ENCODE data around the gene NOP16. TPM values are rescaled to one million over a fixed set of nuclear protein-coding genes. Genes with fewer than 3 reads are reported as not detected.

NOP16 gene
- total and polyA plus RNA-seq, 8 donors, result 4.3 to 55.8 (median 30.9) TPM; not detected in 1

GRCh38 chr5:176394096-176394495 lies 5.7 kb upstream of the NOP16 start:
- H3K27ac ChIP-seq, result no peak overlapping the region
- intact Hi-C loops (cut with DNase I; ENCODE audit: low total_unique reads), result no loop called here
- 92 to 99% (median 95%) methylated on average over 9 of the region's 9 CpGs for WGBS, 5 donors
- H3K9me3 ChIP-seq, result no peaks in the 10 kb centered on the region
- no peak for DNase-seq
- H3K27me3 ChIP-seq, result no peaks in the 10 kb centered on the region
- TF ChIP-seq POLR2A (IDR thresholded peaks at IDR 0.05), result no peak
- TF ChIP-seq EP300 (IDR thresholded peaks at IDR 0.05), result no peak
- no peak for TF ChIP-seq POLR2AphosphoS5 (IDR thresholded peaks at IDR 0.05)
- no peak for TF ChIP-seq CTCF (IDR thresholded peaks at IDR 0.05)
- H3K4me1 ChIP-seq, result peaks cover 6 to 14% (median 11%) of the 10 kb centered on the region in 4 donors
- H3K36me3 ChIP-seq, result peaks cover 28 to 89% (median 79%) of the 10 kb centered on the region in 4 donors
- no peak overlapping the region for H3K4me3 ChIP-seq

- WGBS, 5 donors, result 87 to 97% (median 92%) methylated on average over 10 to 11 of the region's 11 CpGs
- no peak for DNase-seq
- TF ChIP-seq CTCF (IDR thresholded peaks at IDR 0.05) (no peak), POLR2A (IDR thresholded peaks at IDR 0.05) (no peak), EP300 (IDR thresholded peaks at IDR 0.05) (no peak), POLR2AphosphoS5 (IDR thresholded peaks at IDR 0.05) (no peak)
- Histone ChIP-seq H3K4me1 (peaks cover 12 to 22% (median 18%) of the 10 kb centered on the region in 4 donors), H3K27ac (no peak overlapping the region), H3K36me3 (peaks cover 23 to 75% (median 70%) of the 10 kb centered on the region in 4 donors), H3K9me3 (no peaks in the 10 kb centered on the region), H3K27me3 (no peaks in the 10 kb centered on the region), H3K4me3 (no peak overlapping the region)
- intact Hi-C loops (cut with DNase I; ENCODE audit: low total_unique reads), result no loop called here
These were observed 4.1 kb upstream of the NOP16 start for GRCh38 chr5:176392526-176392925.

- intact Hi-C loops (cut with DNase I; ENCODE audit: low total_unique reads), result no loop called here
- Histone ChIP-seq H3K27me3 (no peaks in the 10 kb centered on the region), H3K4me1 (peaks cover 16 to 28% (median 23%) of the 10 kb centered on the region in 4 donors), H3K36me3 (peaks cover 22 to 69% (median 64%) of the 10 kb centered on the region in 4 donors), H3K27ac (no peak overlapping the region), H3K4me3 (no peak overlapping the region), H3K9me3 (no peaks in the 10 kb centered on the region)
- 89 to 92% (median 91%) methylated on average over 4 of the region's 4 CpGs for WGBS, 5 donors
- no peak for DNase-seq
- TF ChIP-seq EP300 (IDR thresholded peaks at IDR 0.05) (no peak), POLR2AphosphoS5 (IDR thresholded peaks at IDR 0.05) (no peak), CTCF (IDR thresholded peaks at IDR 0.05) (no peak), POLR2A (IDR thresholded peaks at IDR 0.05) (no peak)
These were observed 3.6 kb upstream of the NOP16 start for GRCh38 chr5:176391999-176392398.

- Histone ChIP-seq H3K36me3 (peaks cover 18 to 66% (median 60%) of the 10 kb centered on the region in 4 donors), H3K27ac (no peak overlapping the region), H3K4me3 (no peak overlapping the region), H3K9me3 (no peaks in the 10 kb centered on the region), H3K27me3 (no peaks in the 10 kb centered on the region), H3K4me1 (peaks cover 16 to 33% (median 29%) of the 10 kb centered on the region in 4 donors)
- intact Hi-C loops (cut with DNase I; ENCODE audit: low total_unique reads), result no loop called here
- DNase-seq, result no peak
- WGBS, 5 donors, result 79 to 95% (median 90%) methylated on average over 4 of the region's 4 CpGs
- TF ChIP-seq EP300 (IDR thresholded peaks at IDR 0.05), result no peak
These were observed 3.1 kb upstream of the NOP16 start for GRCh38 chr5:176391479-176391878.
